ENCODE measurements around the gene OR51I1.

GRCh38 chr11:5394091-5394490, 47.2 kb downstream of the OR51I1 start:
- TF ChIP-seq POLR2AphosphoS5 (IDR thresholded peaks at IDR 0.05; ENCODE audit: low read depth, low read length) (no peak), ZNF274 (IDR thresholded peaks at IDR 0.05; ENCODE audit: low read depth, low read length) (no peak), EZH2phosphoT487 (IDR thresholded peaks at IDR 0.05; ENCODE audit: borderline replicate concordance) (no peak), EZH2 (IDR thresholded peaks at IDR 0.05) (no peak)
- TF ChIP-seq, protein P1, sequence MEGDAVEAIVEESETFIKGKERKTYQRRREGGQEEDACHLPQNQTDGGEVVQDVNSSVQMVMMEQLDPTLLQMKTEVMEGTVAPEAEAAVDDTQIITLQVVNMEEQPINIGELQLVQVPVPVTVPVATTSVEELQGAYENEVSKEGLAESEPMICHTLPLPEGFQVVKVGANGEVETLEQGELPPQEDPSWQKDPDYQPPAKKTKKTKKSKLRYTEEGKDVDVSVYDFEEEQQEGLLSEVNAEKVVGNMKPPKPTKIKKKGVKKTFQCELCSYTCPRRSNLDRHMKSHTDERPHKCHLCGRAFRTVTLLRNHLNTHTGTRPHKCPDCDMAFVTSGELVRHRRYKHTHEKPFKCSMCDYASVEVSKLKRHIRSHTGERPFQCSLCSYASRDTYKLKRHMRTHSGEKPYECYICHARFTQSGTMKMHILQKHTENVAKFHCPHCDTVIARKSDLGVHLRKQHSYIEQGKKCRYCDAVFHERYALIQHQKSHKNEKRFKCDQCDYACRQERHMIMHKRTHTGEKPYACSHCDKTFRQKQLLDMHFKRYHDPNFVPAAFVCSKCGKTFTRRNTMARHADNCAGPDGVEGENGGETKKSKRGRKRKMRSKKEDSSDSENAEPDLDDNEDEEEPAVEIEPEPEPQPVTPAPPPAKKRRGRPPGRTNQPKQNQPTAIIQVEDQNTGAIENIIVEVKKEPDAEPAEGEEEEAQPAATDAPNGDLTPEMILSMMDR (IDR thresholded peaks at IDR 0.05 in 2 of 3, conservative IDR thresholded peaks at IDR 0.05 in 1 of 3; ENCODE audit: borderline replicate concordance in 1 of 3, insufficient read depth in 1 of 3, low read depth in 2 of 3, low read length in 2 of 3), result no peak

All from HCT116 (cell line).